ENCODE data around the gene PSKH1.

- no peak for TF ChIP-seq EZH2 (IDR thresholded peaks at IDR 0.05)
- no peak for TF ChIP-seq POLR2AphosphoS5 (IDR thresholded peaks at IDR 0.05; ENCODE audit: borderline replicate concordance, low read depth, low read length)
- no peak for TF ChIP-seq FOXP2 (optimal IDR thresholded peaks at IDR 0.05; ENCODE audit: control extremely low read depth, extremely low read length, insufficient read depth)
Measured at GRCh38 chr16:67944690-67945391, 51.8 kb downstream of the PSKH1 start.
